LHCN-M2 (cell line): ENCODE results near the gene PRM1. TPM values are rescaled to one million over a fixed set of nuclear protein-coding genes. Genes with fewer than 3 reads are reported as not detected.

Experiments
- DNase-seq: peaks from one replicate; pipeline ENCODE4 v3.0.0-alpha.2; 2012; ENCODE audit warnings: low read depth
- total RNA-seq: library from RNA; depleted of rRNA; stranded (reverse); fragments of >200 nt; gene quantifications from 2 replicates; pipeline ENCODE4 v1.2.3, GENCODE V29; 2014

Gene PRM1
- total RNA-seq, 1 experiment from 2014 or later: not detected

- no peak for DNase-seq
These were observed 26.9 kb downstream of the PRM1 start for GRCh38 chr16:11253995-11254912.

DNA sequence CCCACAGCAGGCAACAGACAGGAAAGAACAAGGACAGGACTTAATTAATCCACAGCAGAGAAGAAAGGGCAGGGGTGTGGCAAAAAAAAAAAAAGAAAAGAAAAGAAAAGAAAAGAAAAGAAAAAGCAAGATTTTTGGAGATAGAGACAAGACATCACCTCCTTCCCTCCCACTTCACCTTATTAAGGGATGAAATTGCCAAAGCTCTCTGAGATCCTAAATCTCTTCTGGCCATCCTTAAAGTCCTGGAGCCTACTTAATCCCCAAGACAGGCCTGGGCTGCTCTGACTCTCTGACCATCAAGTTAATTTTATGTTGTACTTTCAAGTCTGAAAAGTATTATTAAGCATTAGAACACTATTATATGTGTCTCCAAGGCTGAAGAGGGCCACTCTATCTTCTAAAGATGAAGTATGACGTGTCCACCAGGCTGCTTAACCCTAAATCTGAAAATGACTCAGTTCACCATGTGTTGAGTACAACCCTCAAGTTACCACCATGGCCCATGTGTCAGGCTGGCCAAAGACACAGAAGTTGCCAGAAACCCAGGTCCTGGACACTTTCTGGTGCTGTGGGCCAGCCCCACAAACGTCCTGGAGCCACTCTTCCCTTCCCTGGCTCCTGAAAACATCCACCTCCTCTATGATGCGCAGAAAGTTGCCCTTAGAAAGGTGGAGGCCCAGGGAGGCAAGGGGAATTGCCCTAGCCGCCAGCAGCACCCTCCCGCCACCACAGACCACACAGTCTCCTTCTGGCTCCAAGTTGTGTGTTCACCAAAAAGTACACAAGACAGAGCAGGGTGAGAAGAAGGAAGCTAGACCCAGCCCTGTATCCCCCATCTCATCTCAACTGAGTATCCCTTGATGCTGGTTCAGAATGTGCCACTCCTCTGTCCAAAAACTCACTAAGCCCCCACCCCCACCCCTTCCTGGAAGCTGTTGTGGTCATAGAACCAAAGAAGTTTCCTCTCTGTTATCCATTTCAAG is 27.8 kb downstream of the PRM1 start:
- DNase-seq: peak; percentile 19

DNA sequence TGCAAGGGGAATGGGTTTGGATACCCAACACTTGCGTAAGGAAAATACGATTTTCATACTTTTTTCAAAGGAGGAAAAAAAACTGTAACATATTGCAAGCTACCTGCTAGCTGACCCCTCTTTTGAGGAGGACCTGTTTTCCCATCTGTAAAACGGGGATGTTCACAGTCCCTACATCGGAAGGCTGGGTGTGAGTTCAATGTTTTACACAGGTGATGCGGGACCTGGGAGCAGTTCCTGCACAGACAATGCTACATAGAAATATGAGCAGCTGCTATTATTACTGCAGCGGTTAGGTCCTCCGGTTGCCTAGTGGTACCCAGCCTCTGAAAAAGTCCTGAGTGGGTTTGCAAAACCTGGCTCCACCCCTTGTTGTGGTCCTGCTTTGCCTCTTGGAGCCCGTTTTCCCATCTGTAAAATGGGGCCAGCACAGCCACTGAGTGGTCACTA is 28.6 kb downstream of the PRM1 start:
- DNase-seq: no peak

- no peak for DNase-seq
These were observed 29.3 kb downstream of the PRM1 start for GRCh38 chr16:11251525-11252481.

DNA sequence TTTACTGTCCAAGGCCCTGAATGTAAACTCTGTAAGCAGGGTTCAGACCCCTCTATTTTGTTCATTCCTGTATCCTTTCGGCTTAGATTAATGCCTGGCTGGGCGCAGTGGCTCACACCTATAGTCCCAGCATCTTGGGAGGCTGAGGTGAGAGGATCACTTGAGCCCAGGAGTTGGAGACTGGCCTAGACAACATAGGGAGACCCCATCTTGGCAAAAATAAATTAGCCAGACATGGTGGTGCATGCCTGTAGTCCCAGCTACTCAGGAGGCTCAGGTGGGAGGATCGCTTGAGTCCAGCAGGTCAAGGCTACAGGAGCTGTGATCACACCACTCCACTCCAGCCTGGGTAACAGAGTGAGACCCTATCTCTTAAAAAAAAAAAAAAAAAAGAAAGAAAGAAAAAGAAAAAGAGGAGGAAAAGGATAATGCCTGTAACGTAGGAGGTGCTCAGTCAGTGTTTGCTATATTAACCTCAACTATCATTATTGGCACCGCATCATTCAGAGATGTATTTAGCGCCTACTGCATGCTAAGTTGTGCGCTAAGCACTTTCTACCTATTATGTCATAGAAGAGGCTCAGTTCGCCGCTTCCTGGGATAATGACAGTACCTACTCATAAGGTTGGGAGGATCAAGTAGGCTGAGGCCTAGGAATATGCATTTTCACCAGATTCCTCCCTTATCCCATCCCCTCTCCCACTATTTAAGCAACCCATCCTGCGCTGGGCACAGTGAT is 30.2 kb downstream of the PRM1 start:
- no peak for DNase-seq

- no peak for DNase-seq
These were observed 30.9 kb downstream of the PRM1 start for GRCh38 chr16:11250091-11250785.

GRCh38 chr16:11249233-11250061 is 31.7 kb downstream of the PRM1 start:
- no peak for DNase-seq

DNA sequence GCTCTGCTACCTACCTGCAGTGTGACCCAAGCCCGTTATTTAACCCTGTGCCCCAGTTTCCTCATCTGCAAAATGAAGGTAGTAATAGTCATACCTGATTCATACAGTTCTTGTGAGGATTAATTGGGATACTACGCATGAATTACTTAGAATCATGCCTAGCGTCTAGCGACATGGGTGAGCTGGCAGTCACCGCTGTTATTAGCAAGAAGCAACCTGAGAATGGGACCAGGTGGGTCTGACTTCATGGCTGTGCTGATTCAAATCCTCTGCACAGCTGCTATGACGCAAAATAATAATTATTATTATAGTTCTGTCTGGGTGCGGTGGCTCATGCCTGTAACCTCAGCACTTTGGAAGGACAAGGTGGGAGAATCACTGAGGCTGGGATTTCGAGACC is 33.0 kb downstream of the PRM1 start:
- no peak for DNase-seq

DNA sequence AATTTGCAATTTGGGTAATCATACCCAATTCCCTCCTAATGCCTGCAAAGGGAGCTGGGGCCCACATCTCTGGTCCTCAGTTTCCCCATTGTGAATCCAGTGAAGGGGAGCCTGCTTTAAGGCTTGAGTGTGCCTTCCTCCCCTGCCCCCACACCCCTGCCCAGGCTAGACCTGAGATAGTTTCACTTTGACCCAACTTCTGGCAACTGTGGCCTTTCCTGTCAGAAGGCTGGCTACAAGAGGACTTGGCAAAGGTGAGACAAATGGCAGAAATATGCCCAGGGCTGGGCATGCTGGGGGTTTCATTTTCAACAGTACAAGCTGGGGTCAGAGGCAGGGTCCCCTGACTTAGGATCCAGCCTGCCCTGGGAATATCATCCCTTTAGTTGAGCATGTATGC is 35.1 kb downstream of the PRM1 start:
- no peak for DNase-seq

DNA sequence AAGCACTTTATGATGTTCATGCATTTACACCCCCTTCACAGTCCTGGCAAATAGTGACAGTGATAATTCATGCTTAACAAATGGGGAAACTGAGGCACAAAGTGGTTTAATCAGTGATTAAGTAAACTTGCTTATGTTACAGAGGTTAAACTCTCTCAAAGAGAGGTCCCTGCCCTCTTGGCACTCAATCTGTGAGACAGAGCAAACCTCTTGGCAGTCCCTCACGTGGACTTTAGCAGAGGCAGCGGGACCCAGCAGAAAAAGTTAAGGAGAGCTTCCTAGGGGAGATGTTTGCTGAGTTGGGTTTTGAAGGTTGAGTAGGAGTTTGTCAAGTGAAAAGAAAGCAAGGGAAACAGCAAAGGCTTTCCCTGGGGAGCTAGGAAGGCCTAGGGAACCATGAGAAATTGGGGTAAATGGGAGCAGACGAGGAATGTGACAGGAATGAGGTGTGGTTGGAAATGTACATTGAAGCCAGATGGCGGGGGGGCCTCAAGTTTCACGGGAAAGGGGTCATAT is 35.9 kb downstream of the PRM1 start:
- no peak for DNase-seq

DNA sequence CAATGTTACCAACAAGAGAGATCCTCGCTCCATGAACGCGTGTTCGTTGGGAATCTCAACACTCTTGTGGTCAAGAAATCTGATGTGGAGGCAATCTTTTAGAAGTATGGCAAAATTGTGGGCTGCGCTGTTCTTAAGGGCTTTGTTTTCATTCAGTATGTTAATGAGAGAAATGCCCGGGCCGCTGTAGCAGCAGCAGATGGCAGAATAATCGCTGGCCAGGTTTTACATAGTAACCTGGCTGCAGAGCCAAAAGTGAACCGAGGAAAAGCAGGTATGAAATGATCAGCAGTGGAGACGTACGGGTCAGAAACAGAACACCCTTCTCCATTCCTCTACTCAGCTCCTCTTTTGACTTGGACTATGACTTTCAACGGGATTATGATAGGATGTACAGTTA is 38.5 kb downstream of the PRM1 start:
- no peak for DNase-seq

DNA sequence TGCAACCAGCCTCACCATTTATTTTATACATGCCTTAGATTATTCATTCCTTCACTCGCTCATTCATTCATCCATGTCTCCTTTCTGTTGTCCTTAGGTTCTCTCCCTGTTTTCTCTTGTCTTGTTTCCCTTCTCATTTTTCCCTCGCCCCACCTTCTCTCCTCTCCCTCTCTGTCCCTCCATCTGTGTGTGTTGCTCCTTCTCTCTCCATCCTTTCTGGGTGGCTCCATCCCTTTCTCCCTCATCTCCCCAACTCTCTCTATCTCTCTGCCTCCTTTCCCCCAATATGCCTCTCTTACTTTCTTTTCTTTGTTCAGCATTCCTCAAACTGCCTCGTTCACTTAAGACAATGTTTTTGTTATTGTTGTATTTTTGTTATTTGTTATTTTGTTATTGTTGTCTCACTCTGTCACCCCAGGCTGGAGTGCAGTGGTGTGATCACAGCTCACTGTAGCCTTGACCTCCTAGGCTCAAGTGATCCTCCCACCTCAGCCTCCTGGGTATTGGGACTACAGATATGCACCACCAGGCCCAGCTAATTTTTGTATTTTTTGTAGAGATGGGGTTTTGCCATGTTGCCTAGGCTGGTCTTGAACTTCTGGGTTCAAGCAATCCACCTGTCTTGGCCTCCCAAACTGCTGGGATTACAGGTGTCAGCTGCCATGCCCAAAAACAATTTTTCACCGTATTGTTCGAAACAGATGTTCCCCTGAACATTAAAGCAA is 39.5 kb downstream of the PRM1 start:
- no peak for DNase-seq

DNA sequence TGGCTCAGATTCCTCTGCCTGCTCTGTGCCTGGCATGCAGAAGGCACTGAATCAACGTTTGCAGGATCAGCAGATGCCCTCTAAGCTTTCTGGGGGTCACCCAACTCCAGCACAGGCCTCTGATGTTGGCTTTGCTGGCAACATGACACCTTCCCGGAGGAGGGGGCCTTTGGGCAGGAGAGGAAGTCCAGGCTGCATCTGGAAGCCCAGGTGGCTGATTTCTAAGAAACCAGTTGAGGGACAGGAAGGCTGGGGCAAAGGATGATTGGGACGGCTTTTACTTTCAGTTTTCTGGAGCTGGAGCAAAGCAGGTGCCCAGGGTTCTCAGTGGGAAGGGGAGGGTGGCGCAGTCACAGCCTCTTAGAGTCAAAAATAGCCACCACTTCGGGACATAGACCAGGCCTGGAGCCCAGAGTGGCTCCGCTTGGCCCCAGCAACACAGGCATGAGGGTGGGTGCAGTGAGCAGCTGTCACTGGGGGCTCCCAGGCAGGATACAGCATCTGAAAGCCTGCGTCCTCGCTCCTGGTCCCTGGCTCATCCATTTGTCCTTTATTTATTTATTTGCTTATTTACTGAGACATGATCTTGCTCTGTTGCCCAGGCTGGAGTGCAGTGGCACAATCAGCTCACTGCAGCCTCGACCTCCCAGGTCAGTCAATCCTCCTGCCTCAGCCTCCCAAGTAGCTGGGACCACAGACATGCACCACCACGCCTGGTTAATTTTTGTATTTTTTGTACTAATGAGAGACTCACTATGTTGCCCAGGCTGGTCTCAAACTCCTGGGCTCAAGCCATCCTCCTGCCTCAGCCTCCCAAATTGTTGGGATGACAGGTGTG is 40.3 kb downstream of the PRM1 start:
- DNase-seq: no peak

DNA sequence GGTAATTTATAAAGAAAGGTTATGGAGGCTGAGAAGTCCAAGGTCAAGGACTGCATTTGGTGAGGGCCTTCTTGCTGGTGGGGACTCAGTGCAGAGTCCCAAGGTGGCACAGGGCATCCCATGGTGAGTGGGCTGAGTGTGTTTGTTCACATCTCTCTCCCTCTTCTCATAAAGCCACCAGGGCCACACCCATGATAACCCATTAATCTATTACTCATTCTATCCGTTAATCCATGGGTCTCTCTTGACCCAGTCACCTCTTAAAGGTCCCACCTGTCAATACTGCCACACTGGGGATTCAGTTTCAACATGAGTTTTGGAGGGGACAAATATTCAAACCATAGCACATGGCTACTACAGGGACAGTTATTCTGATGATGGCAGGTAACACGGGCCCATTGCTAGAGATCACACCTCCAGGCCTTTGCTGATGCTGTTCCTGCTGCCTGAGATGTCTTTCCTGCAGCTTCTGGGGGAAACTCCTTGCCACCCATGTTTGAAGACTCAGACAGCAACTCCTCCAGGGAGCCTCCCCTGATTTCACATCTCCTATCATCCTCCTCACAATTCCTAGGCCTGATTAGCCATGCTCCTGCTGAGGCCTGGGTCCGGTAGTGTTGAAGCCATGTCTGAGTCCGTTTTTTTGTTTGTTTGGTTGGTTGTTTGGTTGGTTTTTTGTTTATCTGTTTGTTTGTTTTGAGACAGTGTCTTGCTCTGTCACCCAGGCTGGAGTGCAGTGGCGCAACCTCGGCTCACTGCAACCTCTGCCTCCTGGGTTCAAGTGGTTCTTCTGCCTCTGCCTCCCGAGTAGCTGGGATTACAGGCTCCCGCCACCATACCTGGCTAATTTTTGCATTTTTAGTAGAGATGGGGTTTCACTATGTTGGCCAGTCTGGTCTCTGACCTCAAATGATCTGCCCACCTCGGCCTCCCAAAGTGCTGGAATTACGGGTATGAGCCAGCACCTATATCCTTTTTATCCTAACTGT is 41.2 kb downstream of the PRM1 start:
- no peak for DNase-seq
